NAMALWA (cell line): ENCODE data around the gene ARID3C.

Experiments
- DNase-seq: peaks from one replicate; pipeline ENCODE4 v3.0.0-alpha.2; 2015; ENCODE audit warnings: low spot score

ARID3C gene

GRCh38 chr9:34576597-34577399 lies 52.1 kb downstream of the ARID3C start:
- DNase-seq, result no peak

GRCh38 chr9:34575862-34576596 lies 52.8 kb downstream of the ARID3C start:
- DNase-seq, result no peak

- DNase-seq, result no peak
Measured at GRCh38 chr9:34575241-34575640, 53.6 kb downstream of the ARID3C start.

GRCh38 chr9:34574571-34574970 lies 54.3 kb downstream of the ARID3C start:
- no peak for DNase-seq

- DNase-seq, result no peak
Measured at GRCh38 chr9:34573599-34574325, 55.1 kb downstream of the ARID3C start.

GRCh38 chr9:34572628-34573027 lies 56.2 kb downstream of the ARID3C start:
- no peak for DNase-seq

GRCh38 chr9:34572092-34572491 lies 56.8 kb downstream of the ARID3C start:
- DNase-seq, result no peak

- no peak for DNase-seq
Measured at GRCh38 chr9:34571481-34571810, 57.4 kb downstream of the ARID3C start.
